Calu3 (cell line): ENCODE data around the gene PPP2R3C. TPM values are rescaled to one million over a fixed set of nuclear protein-coding genes. Genes with fewer than 3 reads are reported as not detected.

Experiments
- Bru-seq: library from RNA; stranded (reverse); fragments of 400-500 nt; gene quantifications from one replicate; lab custom pipeline; 2021; lab: Mats Ljungman, UMichigan
- BruChase-seq, 2 experiments: library from RNA; stranded (reverse); fragments of 400-500 nt; gene quantifications; one replicate each; lab custom pipeline; 2021; lab: Mats Ljungman, UMichigan
- BruUV-seq: library from RNA; stranded (reverse); fragments of 400-500 nt; replicated peaks from 2 replicates; lab custom pipeline; 2021; lab: Mats Ljungman, UMichigan
- CTCF ChIA-PET: fragments of 300-600 bp; sonication (Branson Sonifier 250); formaldehyde crosslinking; loops from one replicate; lab custom pipeline; 2022; ENCODE audit warnings: antibody characterized with exemption; lab: Charles Lee
- DNase-seq: peaks from one replicate; pipeline ENCODE4 v3.0.0; 2022
- H3K27ac Mint-ChIP-seq: one replicate; pipeline ENCODE4 v1.8.0; 2022; ENCODE audit warnings: mixed read lengths; ENCODE audit not compliant: unreplicated experiment
- H3K27me3 Mint-ChIP-seq: one replicate; pipeline ENCODE4 v1.8.0; 2022; ENCODE audit warnings: mixed read lengths; ENCODE audit not compliant: unreplicated experiment
- H3K36me3 Mint-ChIP-seq: one replicate; pipeline ENCODE4 v1.8.0; 2022; ENCODE audit warnings: mild to moderate bottlenecking, moderate library complexity, mixed read lengths; ENCODE audit not compliant: insufficient read depth, unreplicated experiment
- H3K4me1 Mint-ChIP-seq: one replicate; pipeline ENCODE4 v1.8.0; 2022; ENCODE audit warnings: mild to moderate bottlenecking, low read depth, mixed read lengths; ENCODE audit not compliant: unreplicated experiment
- H3K4me3 Mint-ChIP-seq: one replicate; pipeline ENCODE4 v1.8.0; 2022; ENCODE audit warnings: mild to moderate bottlenecking, low read depth, moderate library complexity, mixed read lengths; ENCODE audit not compliant: unreplicated experiment
- H3K9me3 Mint-ChIP-seq: one replicate; pipeline ENCODE4 v1.8.0; 2022; ENCODE audit warnings: low read depth, mixed read lengths; ENCODE audit not compliant: unreplicated experiment
- CTCF ChIP-seq: fragments of 200-600 bp; IDR thresholded peaks from one replicate; pipeline ENCODE4 v1.8.0; 2022; ENCODE audit warnings: antibody characterized with exemption; ENCODE audit not compliant: unreplicated experiment
- intact Hi-C: fragments of 100-400 bp; cut with micrococcal nuclease; formaldehyde crosslinking; loops from one replicate; pipeline ENCODE4 v1.10.0; 2022; ENCODE audit not compliant: unreplicated experiment
- long read RNA-seq: library from polyadenylated mRNA; stranded (forward); transcript quantifications from one replicate; pipeline ENCODE4 v2.0.0, GENCODE V29; 2022
- total RNA-seq: library from RNA; stranded (reverse); gene quantifications from 2 replicates; pipeline ENCODE4 v1.2.3, GENCODE V29; 2022

Gene PPP2R3C
- total RNA-seq (11.3 and 15.8 TPM in 2 replicates), Bru-seq, nascent RNA (percentile 65 among the genes with signal in this experiment), BruChase-seq, experiment 1, labeled RNA remaining after a 6-hour chase (percentile 56 among the genes with signal in this experiment), BruChase-seq, experiment 2, labeled RNA remaining after a 2-hour chase (percentile 58 among the genes with signal in this experiment)
- long read RNA-seq, transcript PPP2R3C-201 (13 exons, 1,839 nt), result major isoform, 17 of 41 reads
- long read RNA-seq, transcript PPP2R3C-217 (12 exons, 1,846 nt), result minor isoform, 5 of 41 reads
- long read RNA-seq, partial matches to known transcripts, result 1 of 41 reads
- long read RNA-seq, other reads (novel, unspliced or antisense), result 18 of 41 reads

- peak; percentile 91 for DNase-seq
- no TSS peak for BruUV-seq
- no peaks in the 10 kb centered on the region for H3K27me3 Mint-ChIP-seq
- no peak for TF ChIP-seq CTCF
- H3K4me1 Mint-ChIP-seq, result peaks cover 22% of the 10 kb centered on the region
- H3K27ac Mint-ChIP-seq, result peak within 1 kb of the TSS; percentile 100
- intact Hi-C loops, result no loop called here
- H3K4me3 Mint-ChIP-seq, result peak within 1 kb of the TSS; percentile 91
- H3K9me3 Mint-ChIP-seq, result no peaks in the 10 kb centered on the region
- CTCF ChIA-PET, result interaction anchor here (1.1 kb wide), 1 partner anchor 38 kb away, joined by 4 read pairs; no protein-coding TSS in a partner anchor
- peaks cover 40% of the 10 kb centered on the region for H3K36me3 Mint-ChIP-seq
Measured at GRCh38 chr14:35121887-35122695, at the start of gene PPP2R3C, which contains the start of gene PRORP. Gene PPP2R3C (minus strand): TSS chr14:35121990. CDS start chr14:35121959, 31 bp downstream. Gene PRORP (plus strand): TSS chr14:35122552. CDS start chr14:35123246, 694 bp downstream.

GRCh38 chr14:35167496-35167895 is 45.7 kb upstream of the PPP2R3C start:
- intact Hi-C loops, result no loop called here
- DNase-seq, result no peak
- Mint-ChIP-seq H3K4me1 (no peaks in the 10 kb centered on the region), H3K27ac (no peak overlapping the region), H3K9me3 (no peaks in the 10 kb centered on the region), H3K4me3 (no peak overlapping the region), H3K27me3 (no peaks in the 10 kb centered on the region), H3K36me3 (no peaks in the 10 kb centered on the region)
- CTCF ChIA-PET, result no interaction called here
- BruUV-seq, result no TSS peak
- no peak for TF ChIP-seq CTCF

GRCh38 chr14:35164849-35165248 is 43.1 kb upstream of the PPP2R3C start:
- Mint-ChIP-seq H3K4me3 (no peak overlapping the region), H3K27ac (no peak overlapping the region), H3K27me3 (no peaks in the 10 kb centered on the region), H3K9me3 (no peaks in the 10 kb centered on the region), H3K4me1 (peaks cover 24% of the 10 kb centered on the region), H3K36me3 (no peaks in the 10 kb centered on the region)
- no peak for TF ChIP-seq CTCF
- no peak for DNase-seq
- CTCF ChIA-PET, result no interaction called here
- BruUV-seq, result no TSS peak
- intact Hi-C loops, result no loop called here

- Mint-ChIP-seq H3K27me3 (no peaks in the 10 kb centered on the region), H3K4me3 (no peak overlapping the region)
Measured at GRCh38 chr14:35163384-35163783, 41.6 kb upstream of the PPP2R3C start.

More at GRCh38 chr14:35163384-35163783, 41.6 kb upstream of the PPP2R3C start:
- Mint-ChIP-seq H3K4me1 (peaks cover 38% of the 10 kb centered on the region), H3K36me3 (no peaks in the 10 kb centered on the region), H3K27ac (no peak overlapping the region), H3K9me3 (no peaks in the 10 kb centered on the region)
- no peak for TF ChIP-seq CTCF
- no peak for DNase-seq
- intact Hi-C loops, result no loop called here
- CTCF ChIA-PET, result no interaction called here
- BruUV-seq, result no TSS peak
